GM12875 (cell line): ENCODE measurements around the gene NLRP12.

Experiments used
- H3K4me3 ChIP-seq: one replicate; pipeline ENCODE4 v1.5.1; 2011; ENCODE audit warnings: low read depth, low read length, control low read depth
- TF ChIP-seq, protein P1 (sequence below): IDR thresholded peaks from 2 replicates; pipeline ENCODE4 v1.5.1; 2011; ENCODE audit warnings: low read depth, mild to moderate bottlenecking, control low read depth, inconsistent platforms, low read length, moderate library complexity, borderline replicate concordance; ENCODE audit not compliant: insufficient read depth

Gene NLRP12, protein sequence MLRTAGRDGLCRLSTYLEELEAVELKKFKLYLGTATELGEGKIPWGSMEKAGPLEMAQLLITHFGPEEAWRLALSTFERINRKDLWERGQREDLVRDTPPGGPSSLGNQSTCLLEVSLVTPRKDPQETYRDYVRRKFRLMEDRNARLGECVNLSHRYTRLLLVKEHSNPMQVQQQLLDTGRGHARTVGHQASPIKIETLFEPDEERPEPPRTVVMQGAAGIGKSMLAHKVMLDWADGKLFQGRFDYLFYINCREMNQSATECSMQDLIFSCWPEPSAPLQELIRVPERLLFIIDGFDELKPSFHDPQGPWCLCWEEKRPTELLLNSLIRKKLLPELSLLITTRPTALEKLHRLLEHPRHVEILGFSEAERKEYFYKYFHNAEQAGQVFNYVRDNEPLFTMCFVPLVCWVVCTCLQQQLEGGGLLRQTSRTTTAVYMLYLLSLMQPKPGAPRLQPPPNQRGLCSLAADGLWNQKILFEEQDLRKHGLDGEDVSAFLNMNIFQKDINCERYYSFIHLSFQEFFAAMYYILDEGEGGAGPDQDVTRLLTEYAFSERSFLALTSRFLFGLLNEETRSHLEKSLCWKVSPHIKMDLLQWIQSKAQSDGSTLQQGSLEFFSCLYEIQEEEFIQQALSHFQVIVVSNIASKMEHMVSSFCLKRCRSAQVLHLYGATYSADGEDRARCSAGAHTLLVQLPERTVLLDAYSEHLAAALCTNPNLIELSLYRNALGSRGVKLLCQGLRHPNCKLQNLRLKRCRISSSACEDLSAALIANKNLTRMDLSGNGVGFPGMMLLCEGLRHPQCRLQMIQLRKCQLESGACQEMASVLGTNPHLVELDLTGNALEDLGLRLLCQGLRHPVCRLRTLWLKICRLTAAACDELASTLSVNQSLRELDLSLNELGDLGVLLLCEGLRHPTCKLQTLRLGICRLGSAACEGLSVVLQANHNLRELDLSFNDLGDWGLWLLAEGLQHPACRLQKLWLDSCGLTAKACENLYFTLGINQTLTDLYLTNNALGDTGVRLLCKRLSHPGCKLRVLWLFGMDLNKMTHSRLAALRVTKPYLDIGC

DNA sequence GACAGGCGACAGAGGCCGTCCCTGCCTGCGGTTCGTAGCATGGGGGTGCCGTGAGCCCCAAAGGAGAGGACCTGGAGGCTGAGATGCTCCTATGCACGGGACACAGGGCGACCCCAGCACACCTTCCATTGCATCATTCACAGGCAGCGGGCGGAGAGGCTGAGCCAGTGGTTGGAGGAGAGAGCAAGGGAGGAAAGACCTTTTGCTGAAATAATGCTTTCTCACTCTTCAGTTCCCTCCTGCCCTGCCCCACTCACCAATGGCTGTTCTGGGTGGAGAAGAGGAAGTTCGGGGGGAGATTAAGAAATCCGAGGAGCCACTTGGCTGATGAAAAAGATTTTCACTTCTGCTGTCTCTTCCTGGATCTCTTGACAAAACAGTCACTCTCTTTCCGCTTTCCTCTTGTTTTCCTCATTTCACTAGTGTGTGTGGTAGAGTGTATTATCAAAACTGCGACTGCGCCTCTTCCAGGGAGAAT, at the start of gene NLRP12:
Gene NLRP12 (minus strand): TSS at position 181 of the 478 bp plus-strand sequence. CDS start 140 bp downstream, at position 41.
- H3K4me3 ChIP-seq: no peak within 1 kb of the TSS
- TF ChIP-seq, protein P1, sequence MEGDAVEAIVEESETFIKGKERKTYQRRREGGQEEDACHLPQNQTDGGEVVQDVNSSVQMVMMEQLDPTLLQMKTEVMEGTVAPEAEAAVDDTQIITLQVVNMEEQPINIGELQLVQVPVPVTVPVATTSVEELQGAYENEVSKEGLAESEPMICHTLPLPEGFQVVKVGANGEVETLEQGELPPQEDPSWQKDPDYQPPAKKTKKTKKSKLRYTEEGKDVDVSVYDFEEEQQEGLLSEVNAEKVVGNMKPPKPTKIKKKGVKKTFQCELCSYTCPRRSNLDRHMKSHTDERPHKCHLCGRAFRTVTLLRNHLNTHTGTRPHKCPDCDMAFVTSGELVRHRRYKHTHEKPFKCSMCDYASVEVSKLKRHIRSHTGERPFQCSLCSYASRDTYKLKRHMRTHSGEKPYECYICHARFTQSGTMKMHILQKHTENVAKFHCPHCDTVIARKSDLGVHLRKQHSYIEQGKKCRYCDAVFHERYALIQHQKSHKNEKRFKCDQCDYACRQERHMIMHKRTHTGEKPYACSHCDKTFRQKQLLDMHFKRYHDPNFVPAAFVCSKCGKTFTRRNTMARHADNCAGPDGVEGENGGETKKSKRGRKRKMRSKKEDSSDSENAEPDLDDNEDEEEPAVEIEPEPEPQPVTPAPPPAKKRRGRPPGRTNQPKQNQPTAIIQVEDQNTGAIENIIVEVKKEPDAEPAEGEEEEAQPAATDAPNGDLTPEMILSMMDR: no peak

DNA sequence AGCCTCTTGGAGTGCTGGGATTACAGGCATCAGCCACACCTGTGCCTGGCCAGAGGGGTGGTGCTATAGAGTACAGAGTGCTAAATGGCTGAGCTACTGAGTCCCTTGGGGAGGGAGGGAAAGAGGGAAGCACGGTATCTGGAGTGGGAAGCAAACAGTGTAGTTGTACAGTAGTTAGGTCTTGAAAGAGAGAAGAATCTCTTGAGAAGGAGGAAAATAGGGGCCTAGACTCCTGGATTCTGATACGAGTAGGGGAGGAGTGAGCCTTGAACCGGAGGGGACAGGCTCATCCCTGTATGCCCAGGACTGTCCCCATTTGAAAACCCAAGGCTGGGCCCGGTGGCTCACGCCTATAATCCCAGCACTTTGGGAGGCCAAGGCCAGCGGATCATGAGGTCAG, 48.6 kb upstream of the NLRP12 start:
- no peak overlapping the region for H3K4me3 ChIP-seq
- TF ChIP-seq, protein P1: no peak

DNA sequence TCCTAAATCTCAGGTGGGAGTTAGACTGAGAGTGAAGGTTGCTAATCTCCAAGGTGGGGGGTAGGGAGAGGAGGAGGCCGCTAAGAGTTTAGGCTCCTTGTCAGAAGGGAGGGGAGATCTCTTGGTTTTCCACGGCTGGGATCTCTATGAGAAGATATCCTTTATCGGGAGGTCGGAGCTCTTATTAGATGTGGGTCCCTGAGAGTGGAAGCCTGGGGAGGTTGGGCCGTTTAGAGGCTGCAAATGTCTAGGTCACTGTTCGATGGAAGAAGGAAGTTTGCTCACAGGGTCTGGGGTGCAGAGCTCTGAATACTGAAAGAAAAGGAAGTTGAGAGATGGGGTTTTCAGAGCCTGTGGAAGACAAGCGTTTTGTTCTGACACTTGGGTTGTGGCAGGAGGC, 47.3 kb upstream of the NLRP12 start:
- H3K4me3 ChIP-seq: no peak overlapping the region
- TF ChIP-seq, protein P1: no peak

DNA sequence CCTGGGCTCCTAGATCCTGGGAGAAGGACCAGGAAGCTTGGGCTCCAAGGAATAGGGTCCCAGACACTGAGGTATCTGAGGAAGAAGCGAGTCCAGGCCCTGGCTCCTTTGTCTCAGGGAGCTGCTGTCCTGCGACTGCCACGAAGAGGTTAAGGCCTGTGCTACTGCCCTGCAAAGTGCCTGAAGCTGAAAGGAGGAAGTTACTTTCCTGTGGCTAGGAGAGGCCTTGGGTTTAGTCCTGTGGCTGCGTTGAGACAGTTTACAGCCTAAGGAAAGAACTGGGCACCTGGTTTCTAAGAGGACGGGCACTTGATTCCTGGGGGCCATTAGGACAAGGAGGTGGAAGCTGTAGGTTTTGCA, 46.4 kb upstream of the NLRP12 start:
- TF ChIP-seq, protein P1: no peak
- H3K4me3 ChIP-seq: peak overlapping the region; percentile 11

DNA sequence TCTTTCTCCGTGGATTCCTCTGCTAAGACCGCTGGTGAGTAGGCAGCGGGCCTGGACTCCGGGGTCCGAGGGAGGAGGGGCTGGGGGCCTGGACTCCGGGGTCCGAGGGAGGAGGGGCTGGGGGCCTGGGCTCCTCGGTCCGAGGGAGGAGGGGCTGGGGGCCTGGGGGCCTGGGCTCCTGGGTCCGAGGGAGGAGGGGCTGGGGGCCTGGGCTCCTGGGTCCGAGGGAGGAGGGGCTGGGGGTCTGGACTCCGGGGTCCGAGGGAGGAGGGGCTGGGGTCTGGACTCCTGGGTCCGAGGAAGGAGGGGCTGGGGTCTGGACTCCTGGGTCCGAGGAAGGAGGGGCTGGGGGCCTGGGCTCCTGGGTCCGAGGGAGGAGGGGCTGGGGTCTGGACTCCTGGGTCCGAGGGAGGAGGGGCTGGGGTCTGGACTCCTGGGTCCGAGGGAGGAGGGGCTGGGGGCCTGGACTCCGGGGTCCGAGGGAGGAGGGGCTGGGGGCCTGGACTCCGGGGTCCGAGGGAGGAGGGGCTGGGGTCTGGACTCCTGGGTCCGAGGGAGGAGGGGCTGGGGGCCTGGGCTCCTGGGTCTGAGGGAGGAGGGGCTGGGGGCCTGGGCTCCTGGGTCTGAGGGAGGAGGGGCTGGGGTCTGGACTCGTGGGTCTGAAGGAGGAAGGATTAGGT, 45.8 kb upstream of the NLRP12 start:
- H3K4me3 ChIP-seq: peak overlapping the region; percentile 51

DNA sequence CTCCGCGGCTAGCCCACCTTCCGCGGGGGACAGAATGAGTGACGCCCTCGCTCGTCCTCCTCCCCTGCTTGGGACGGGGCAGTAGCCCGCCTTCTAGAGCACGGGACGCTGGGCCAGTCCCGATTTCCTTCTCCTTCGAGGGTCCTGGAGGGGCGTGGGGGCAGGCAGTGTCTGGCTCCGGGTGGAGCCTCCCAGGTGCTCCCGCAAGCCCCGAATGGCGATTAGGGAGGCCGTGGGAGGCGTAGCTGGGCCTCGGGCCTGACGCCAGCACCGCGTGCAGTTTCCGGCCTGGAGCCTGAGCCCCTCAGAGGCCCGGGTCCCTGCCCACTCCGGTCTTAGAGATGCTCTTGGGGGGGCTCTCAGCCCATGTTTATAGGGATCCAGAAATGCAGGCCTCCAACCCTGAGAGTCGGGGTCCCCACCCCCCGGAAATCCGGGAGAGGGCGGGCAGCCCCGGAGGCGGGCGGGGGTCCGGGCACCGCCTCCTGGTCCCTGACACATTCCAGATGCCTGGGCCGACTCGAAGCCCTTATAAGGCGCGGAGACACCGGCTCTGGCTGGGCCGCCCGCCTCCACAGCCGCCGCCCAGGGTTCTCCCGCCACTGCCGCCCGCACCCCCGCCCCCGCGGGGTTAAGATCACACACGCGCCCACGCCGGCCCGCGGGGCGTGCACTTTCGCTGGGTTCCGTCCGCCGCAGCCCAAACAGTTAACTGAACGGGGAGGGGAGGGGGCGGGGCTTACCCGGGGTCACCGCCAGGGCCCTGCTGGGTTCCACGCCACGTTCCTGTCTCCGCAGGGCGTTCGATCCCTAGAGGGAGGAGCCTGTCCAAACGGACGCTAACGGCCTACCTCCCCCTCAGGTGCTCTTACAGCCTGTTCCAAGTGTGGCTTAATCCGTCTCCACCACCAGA, 45.0 kb upstream of the NLRP12 start:
- peak overlapping the region; percentile 51 for H3K4me3 ChIP-seq

More for the DNA sequence above, 45.0 kb upstream of the NLRP12 start:
- TF ChIP-seq, protein P1: no peak
